ENCODE data around the gene ALG9.

Gene ALG9

GRCh38 chr11:111860257-111860656 lies 11.1 kb downstream of the ALG9 start:
- no peak overlapping the region for H3K4me3 ChIP-seq (ENCODE audit: low read depth, low read length)
- TF ChIP-seq CTCF (IDR thresholded peaks at IDR 0.05; ENCODE audit: low read depth, low read length, missing control alignments), result no peak
- DNase-seq (ENCODE audit: low read depth), result no peak

GRCh38 chr11:111855506-111855905 lies 15.9 kb downstream of the ALG9 start:
- DNase-seq (ENCODE audit: low read depth), result no peak
- TF ChIP-seq CTCF (IDR thresholded peaks at IDR 0.05; ENCODE audit: low read depth, low read length, missing control alignments), result no peak
- H3K4me3 ChIP-seq (ENCODE audit: low read depth, low read length), result no peak overlapping the region

- no peak for TF ChIP-seq CTCF (IDR thresholded peaks at IDR 0.05; ENCODE audit: low read depth, low read length, missing control alignments)
- H3K4me3 ChIP-seq (ENCODE audit: low read depth, low read length), result no peak overlapping the region
- DNase-seq (ENCODE audit: low read depth), result no peak
Observed at GRCh38 chr11:111852103-111852502, 19.3 kb downstream of the ALG9 start.

- TF ChIP-seq CTCF (IDR thresholded peaks at IDR 0.05; ENCODE audit: low read depth, low read length, missing control alignments), result peak; percentile 14
- no peak overlapping the region for H3K4me3 ChIP-seq (ENCODE audit: low read depth, low read length)
- no peak for DNase-seq (ENCODE audit: low read depth)
Observed at GRCh38 chr11:111851636-111852035, 19.7 kb downstream of the ALG9 start.

GRCh38 chr11:111851067-111851466 lies 20.3 kb downstream of the ALG9 start:
- H3K4me3 ChIP-seq (ENCODE audit: low read depth, low read length), result no peak overlapping the region
- DNase-seq (ENCODE audit: low read depth), result no peak
- no peak for TF ChIP-seq CTCF (IDR thresholded peaks at IDR 0.05; ENCODE audit: low read depth, low read length, missing control alignments)

DNA sequence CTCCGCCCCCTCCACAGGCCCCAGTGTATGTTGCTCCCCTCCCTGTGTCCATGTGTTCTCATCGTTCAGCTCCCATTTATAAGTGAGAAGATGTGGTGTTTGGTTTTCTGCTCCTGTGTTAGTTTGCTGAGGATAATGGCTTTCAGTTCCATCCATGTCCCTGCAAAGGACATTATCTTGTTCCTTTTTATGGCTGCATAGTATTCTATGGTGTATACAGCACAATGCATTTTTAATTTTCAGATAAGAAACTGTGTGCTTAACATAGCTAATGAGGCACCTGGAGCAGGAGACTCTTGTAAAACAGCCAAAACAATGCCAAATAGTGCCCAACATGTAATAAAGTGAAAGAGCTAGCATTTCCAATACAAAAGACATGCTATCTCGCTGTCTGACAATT lies 21.8 kb downstream of the ALG9 start:
- H3K4me3 ChIP-seq (ENCODE audit: low read depth, low read length), result no peak overlapping the region
- no peak for DNase-seq (ENCODE audit: low read depth)
- no peak for TF ChIP-seq CTCF (IDR thresholded peaks at IDR 0.05; ENCODE audit: low read depth, low read length, missing control alignments)

DNA sequence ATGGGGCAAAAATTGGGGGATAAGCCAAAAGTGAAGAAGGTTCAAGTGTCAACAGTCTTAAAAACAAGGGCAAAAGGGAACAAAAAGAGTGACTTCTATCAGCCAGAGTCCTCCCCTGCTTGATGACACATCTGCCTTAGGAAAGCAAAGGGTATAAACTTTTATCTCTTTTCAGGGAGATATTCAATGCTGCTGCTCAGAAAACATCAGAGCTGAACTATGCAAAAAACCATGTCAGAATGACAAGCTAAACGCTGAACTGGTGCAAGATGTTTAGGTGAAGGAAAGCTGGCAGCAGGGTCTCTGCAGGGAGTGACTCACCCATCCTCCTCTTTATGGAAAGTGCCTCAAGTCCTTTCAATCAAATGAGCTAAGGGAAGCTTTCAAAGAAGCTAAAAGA lies 24.7 kb downstream of the ALG9 start:
- DNase-seq (ENCODE audit: low read depth), result no peak
- no peak for TF ChIP-seq CTCF (IDR thresholded peaks at IDR 0.05; ENCODE audit: low read depth, low read length, missing control alignments)
- H3K4me3 ChIP-seq (ENCODE audit: low read depth, low read length), result no peak overlapping the region
